ENCODE measurements around the gene LIMK2. TPM values are rescaled to one million over a fixed set of nuclear protein-coding genes. Genes with fewer than 3 reads are reported as not detected.

LIMK2 gene
- total RNA-seq, 4 donors from 2014 or later, result 106 to 256 (median 139) TPM

DNA sequence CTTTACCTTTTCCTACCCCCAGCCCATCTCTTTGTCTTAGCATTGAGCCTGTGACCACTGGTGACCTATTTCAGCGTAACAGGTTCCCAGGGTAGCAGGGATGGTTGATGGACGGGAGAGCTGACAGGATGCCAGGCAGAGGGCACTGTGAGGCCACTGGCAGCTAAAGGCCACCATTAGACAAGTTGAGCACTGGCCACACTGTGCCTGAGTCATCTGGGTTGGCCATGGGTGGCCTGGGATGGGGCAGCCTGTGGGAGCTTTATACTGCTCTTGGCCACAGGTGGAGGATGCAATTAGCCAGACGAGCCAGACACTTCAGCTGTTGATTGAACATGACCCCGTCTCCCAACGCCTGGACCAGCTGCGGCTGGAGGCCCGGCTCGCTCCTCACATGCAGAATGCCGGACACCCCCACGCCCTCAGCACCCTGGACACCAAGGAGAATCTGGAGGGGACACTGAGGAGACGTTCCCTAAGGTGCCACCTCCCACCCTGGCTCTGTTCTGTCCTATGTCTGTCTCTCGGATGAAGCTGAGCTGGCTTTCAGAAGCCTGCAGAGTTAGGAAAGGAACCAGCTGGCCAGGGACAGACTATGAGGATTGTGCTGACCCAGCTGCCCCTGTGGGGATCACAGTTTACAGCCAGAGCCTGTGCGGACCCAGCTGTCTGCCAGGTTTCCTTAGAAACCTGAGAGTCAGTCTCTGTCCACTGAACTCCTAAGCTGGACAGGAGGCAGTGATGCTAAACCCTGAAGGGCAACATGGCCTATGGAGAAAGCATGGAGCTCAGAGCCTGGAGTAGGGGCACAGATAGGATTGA is 50.4 kb downstream of the LIMK2 start:
- Histone ChIP-seq H3K27me3 (no peaks in the 10 kb centered on the region), H3K4me1 (no peaks in the 10 kb centered on the region), H3K36me3 (peaks cover 0 to 83% (median 4%) of the 10 kb centered on the region in 3 donors), H3K9me3 (no peaks in the 10 kb centered on the region), H3K4me3 (no peak overlapping the region), H3K27ac (no peak overlapping the region)
- no peak for DNase-seq
- TF ChIP-seq, protein P1, sequence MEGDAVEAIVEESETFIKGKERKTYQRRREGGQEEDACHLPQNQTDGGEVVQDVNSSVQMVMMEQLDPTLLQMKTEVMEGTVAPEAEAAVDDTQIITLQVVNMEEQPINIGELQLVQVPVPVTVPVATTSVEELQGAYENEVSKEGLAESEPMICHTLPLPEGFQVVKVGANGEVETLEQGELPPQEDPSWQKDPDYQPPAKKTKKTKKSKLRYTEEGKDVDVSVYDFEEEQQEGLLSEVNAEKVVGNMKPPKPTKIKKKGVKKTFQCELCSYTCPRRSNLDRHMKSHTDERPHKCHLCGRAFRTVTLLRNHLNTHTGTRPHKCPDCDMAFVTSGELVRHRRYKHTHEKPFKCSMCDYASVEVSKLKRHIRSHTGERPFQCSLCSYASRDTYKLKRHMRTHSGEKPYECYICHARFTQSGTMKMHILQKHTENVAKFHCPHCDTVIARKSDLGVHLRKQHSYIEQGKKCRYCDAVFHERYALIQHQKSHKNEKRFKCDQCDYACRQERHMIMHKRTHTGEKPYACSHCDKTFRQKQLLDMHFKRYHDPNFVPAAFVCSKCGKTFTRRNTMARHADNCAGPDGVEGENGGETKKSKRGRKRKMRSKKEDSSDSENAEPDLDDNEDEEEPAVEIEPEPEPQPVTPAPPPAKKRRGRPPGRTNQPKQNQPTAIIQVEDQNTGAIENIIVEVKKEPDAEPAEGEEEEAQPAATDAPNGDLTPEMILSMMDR (IDR thresholded peaks at IDR 0.05), result no peak
- TF ChIP-seq POLR2A (IDR thresholded peaks at IDR 0.05), result no peak

GRCh38 chr22:31263896-31264640 is 52.0 kb downstream of the LIMK2 start:
- no peak overlapping the region for H3K4me3 ChIP-seq
- TF ChIP-seq, protein P1 (IDR thresholded peaks at IDR 0.05), result no peak
- no peak for TF ChIP-seq POLR2A (IDR thresholded peaks at IDR 0.05)
- H3K36me3 ChIP-seq, result peaks cover 0 to 85% (median 0%) of the 10 kb centered on the region in 3 donors
- DNase-seq, result no peak
- no peak overlapping the region for H3K27ac ChIP-seq
- H3K4me1 ChIP-seq, result no peaks in the 10 kb centered on the region
- H3K9me3 ChIP-seq, result no peaks in the 10 kb centered on the region
- no peaks in the 10 kb centered on the region for H3K27me3 ChIP-seq

DNA sequence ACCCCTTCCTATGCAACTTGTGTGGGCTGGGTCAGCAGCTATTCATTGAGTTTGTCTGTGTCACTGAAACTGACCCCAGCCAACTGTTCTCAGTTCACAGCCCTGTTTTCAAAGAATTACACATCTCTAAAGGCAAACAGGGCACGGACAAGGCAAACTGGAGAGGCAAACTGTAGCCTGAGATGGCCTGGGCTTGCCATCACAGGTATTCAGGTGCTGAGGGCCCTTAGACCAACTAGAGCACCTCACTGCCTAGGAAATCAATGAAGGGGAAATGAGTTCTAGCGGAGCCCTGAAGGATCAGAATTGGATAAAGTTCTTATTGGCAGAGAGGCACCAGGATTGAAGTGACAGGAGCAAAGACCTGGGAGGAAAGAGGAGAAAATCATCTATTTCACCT is 56.2 kb downstream of the LIMK2 start:
- no peaks in the 10 kb centered on the region for H3K4me1 ChIP-seq
- no peaks in the 10 kb centered on the region for H3K27me3 ChIP-seq
- H3K36me3 ChIP-seq, result peaks cover 0 to 81% (median 0%) of the 10 kb centered on the region in 3 donors
- TF ChIP-seq POLR2A (IDR thresholded peaks at IDR 0.05), result no peak
- TF ChIP-seq, protein P1 (IDR thresholded peaks at IDR 0.05), result no peak
- no peaks in the 10 kb centered on the region for H3K9me3 ChIP-seq
- DNase-seq, result no peak
- H3K4me3 ChIP-seq, result no peak overlapping the region
- H3K27ac ChIP-seq, result no peak overlapping the region

- Histone ChIP-seq H3K27ac (no peak overlapping the region), H3K27me3 (no peaks in the 10 kb centered on the region), H3K9me3 (no peaks in the 10 kb centered on the region), H3K4me1 (peaks cover 0 to 3% (median 0%) of the 10 kb centered on the region in 4 donors), H3K4me3 (no peak overlapping the region), H3K36me3 (peaks cover 0 to 80% (median 0%) of the 10 kb centered on the region in 3 donors)
- DNase-seq, result no peak
- no peak for TF ChIP-seq POLR2A (IDR thresholded peaks at IDR 0.05)
- TF ChIP-seq, protein P1 (IDR thresholded peaks at IDR 0.05), result no peak
Measured at GRCh38 chr22:31269892-31270579, 57.9 kb downstream of the LIMK2 start.

- no peak for DNase-seq
- H3K27ac ChIP-seq, result no peak overlapping the region
- H3K4me3 ChIP-seq, result no peak overlapping the region
- H3K9me3 ChIP-seq, result no peaks in the 10 kb centered on the region
- TF ChIP-seq, protein P1 (IDR thresholded peaks at IDR 0.05), result no peak
- TF ChIP-seq POLR2A (IDR thresholded peaks at IDR 0.05), result no peak
- no peaks in the 10 kb centered on the region for H3K27me3 ChIP-seq
- H3K36me3 ChIP-seq, result peaks cover 0 to 79% (median 0%) of the 10 kb centered on the region in 3 donors
- peaks cover 0 to 3% (median 0%) of the 10 kb centered on the region in 4 donors for H3K4me1 ChIP-seq
Measured at GRCh38 chr22:31271026-31271425, 58.9 kb downstream of the LIMK2 start.
